GM12873 (cell line): ENCODE measurements around the gene SKIL.

ENCODE experiments used
- CTCF ChIP-seq: IDR thresholded peaks from 2 replicates; pipeline ENCODE4 v1.5.1; 2012; ENCODE audit warnings: low read depth, mild to moderate bottlenecking, moderate library complexity, low read length, control low read depth; ENCODE audit not compliant: insufficient read depth; ENCODE audit errors: missing control alignments

Gene SKIL

GRCh38 chr3:170356596-170357175, 829 bp upstream of the SKIL start:
- TF ChIP-seq CTCF, result no peak

GRCh38 chr3:170358042-170359010, 811 bp downstream of the SKIL start:
- TF ChIP-seq CTCF, result peak; percentile 69

- no peak for TF ChIP-seq CTCF
Observed at GRCh38 chr3:170359178-170359704, 1.7 kb downstream of the SKIL start.

GRCh38 chr3:170360466-170360865, 3.0 kb downstream of the SKIL start:
- TF ChIP-seq CTCF, result no peak

GRCh38 chr3:170360916-170361315, 3.4 kb downstream of the SKIL start:
- TF ChIP-seq CTCF, result no peak

GRCh38 chr3:170361711-170362110, 4.2 kb downstream of the SKIL start:
- TF ChIP-seq CTCF, result no peak

GRCh38 chr3:170363471-170363994, 6.0 kb downstream of the SKIL start:
- no peak for TF ChIP-seq CTCF
